ENCODE measurements around the gene CBX4.

The CBX4 gene

GRCh38 chr17:79798299-79799173 is 40.7 kb downstream of the CBX4 start:
- DNase-seq, result no peak

- no peak for DNase-seq
Measured at GRCh38 chr17:79797492-79798298, 41.5 kb downstream of the CBX4 start.

GRCh38 chr17:79796763-79797491 is 42.3 kb downstream of the CBX4 start, which contains the start of gene CBX8:
TSS of gene CBX8 (minus strand) at chr17:79797077. CDS start at chr17:79796998, 79 bp downstream.
- peak; percentile 99 to 100 for DNase-seq

GRCh38 chr17:79796444-79796762 is 42.8 kb downstream of the CBX4 start:
- DNase-seq, result no peak

GRCh38 chr17:79795795-79796443 is 43.3 kb downstream of the CBX4 start:
- DNase-seq, result no peak

GRCh38 chr17:79794659-79795511 is 44.4 kb downstream of the CBX4 start:
- DNase-seq, result no peak

- DNase-seq, result no peak
Measured at GRCh38 chr17:79793924-79794304, 45.3 kb downstream of the CBX4 start.

GRCh38 chr17:79792984-79793923 is 46.0 kb downstream of the CBX4 start:
- DNase-seq, result no peak

- DNase-seq, result no peak
Measured at GRCh38 chr17:79792341-79792871, 46.8 kb downstream of the CBX4 start.

GRCh38 chr17:79791735-79792161 is 47.5 kb downstream of the CBX4 start:
- no peak for DNase-seq

- DNase-seq, result no peak
Measured at GRCh38 chr17:79790805-79791734, 48.2 kb downstream of the CBX4 start.

GRCh38 chr17:79789943-79790804 is 49.1 kb downstream of the CBX4 start:
- DNase-seq, result peak in 1 of 2 experiments; percentile 47

GRCh38 chr17:79788989-79789942 is 50.0 kb downstream of the CBX4 start:
- no peak for DNase-seq

GRCh38 chr17:79788455-79788854 is 50.8 kb downstream of the CBX4 start:
- DNase-seq, result no peak

GRCh38 chr17:79786930-79787643 is 52.2 kb downstream of the CBX4 start:
- DNase-seq, result no peak

All from activated CD4-positive, alpha-beta T cell treated with anti-CD3 and anti-CD28 coated beads, Interleukin-2, amount 50 U/mL, for 48 hours (primary cell).